Sigmoid colon (tissue), 4 donors: ENCODE results near the gene KIF12.

ENCODE experiments used
- EP300 ChIP-seq, 4 donors: sonication (generic); formaldehyde crosslinking; IDR thresholded peaks; one replicate each; pipeline ENCODE4 v1.6.1; 2017; ENCODE audit warnings: antibody characterized with exemption in 4 of 4
- POLR2A ChIP-seq, 2 donors: fragments of 450-650 bp; IDR thresholded peaks; one replicate each; pipeline ENCODE4 v1.6.1; 2016; ENCODE audit warnings: antibody characterized with exemption in 2 of 2, mild to moderate bottlenecking in 2 of 2, moderate library complexity in 2 of 2
- POLR2AphosphoS5 ChIP-seq, 4 donors: sonication (generic); formaldehyde crosslinking; IDR thresholded peaks; one replicate each; pipeline ENCODE4 v1.6.1; 2017; ENCODE audit warnings: antibody characterized with exemption in 4 of 4
- TF ChIP-seq, protein P1 (sequence below), 4 experiments: fragments of 450-650 bp in 3 of 4; fragments of 200-600 bp in 1 of 4; IDR thresholded peaks; one replicate each; pipeline ENCODE4 v1.5.1; 2016 to 2019; ENCODE audit warnings: antibody characterized with exemption in 4 of 4, mild to moderate bottlenecking in 3 of 4, moderate library complexity in 2 of 4

- TF ChIP-seq POLR2A (IDR thresholded peaks at IDR 0.05): no peak
- TF ChIP-seq, protein P1, sequence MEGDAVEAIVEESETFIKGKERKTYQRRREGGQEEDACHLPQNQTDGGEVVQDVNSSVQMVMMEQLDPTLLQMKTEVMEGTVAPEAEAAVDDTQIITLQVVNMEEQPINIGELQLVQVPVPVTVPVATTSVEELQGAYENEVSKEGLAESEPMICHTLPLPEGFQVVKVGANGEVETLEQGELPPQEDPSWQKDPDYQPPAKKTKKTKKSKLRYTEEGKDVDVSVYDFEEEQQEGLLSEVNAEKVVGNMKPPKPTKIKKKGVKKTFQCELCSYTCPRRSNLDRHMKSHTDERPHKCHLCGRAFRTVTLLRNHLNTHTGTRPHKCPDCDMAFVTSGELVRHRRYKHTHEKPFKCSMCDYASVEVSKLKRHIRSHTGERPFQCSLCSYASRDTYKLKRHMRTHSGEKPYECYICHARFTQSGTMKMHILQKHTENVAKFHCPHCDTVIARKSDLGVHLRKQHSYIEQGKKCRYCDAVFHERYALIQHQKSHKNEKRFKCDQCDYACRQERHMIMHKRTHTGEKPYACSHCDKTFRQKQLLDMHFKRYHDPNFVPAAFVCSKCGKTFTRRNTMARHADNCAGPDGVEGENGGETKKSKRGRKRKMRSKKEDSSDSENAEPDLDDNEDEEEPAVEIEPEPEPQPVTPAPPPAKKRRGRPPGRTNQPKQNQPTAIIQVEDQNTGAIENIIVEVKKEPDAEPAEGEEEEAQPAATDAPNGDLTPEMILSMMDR (IDR thresholded peaks at IDR 0.05): no peak
- TF ChIP-seq POLR2AphosphoS5 (IDR thresholded peaks at IDR 0.05): no peak
- no peak for TF ChIP-seq EP300 (IDR thresholded peaks at IDR 0.05)
Measured at GRCh38 chr9:114132550-114132918, 33.4 kb upstream of the KIF12 start.
